ENCODE data around the gene BCLAF1.

The BCLAF1 gene

GRCh38 chr6:136250686-136251008 lies 39.0 kb downstream of the BCLAF1 start:
- in situ Hi-C loops (cut with MboI; ENCODE audit: low sequenced_read_pairs) = no loop called here

GRCh38 chr6:136249811-136250685 lies 39.6 kb downstream of the BCLAF1 start, which contains the start of gene MTFR2:
MTFR2 (minus strand) TSS chr6:136250311; CDS start chr6:136249099, 1,212 bp downstream.
- in situ Hi-C loops (cut with MboI; ENCODE audit: low sequenced_read_pairs) = no loop called here

DNA sequence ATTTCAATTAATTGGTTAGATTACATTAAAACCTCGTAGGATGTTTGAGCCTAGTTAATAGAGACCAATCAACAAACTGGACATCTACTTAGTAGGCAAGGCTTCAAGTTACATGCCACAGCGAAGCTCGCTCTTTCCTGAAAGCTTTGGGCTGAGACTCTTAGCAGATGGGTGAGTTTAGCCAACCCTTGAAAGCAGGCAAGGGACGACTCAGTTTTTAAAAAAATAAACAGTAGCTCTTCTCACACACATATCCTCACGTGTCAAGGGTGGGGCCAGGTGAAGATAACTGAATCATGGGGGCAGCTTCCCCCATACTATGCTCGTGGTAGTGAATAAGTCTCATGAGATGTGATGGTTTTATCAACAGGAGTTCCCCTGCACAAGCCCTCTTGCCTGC lies 40.3 kb downstream of the BCLAF1 start:
- in situ Hi-C loops (cut with MboI; ENCODE audit: low sequenced_read_pairs) = no loop called here

DNA sequence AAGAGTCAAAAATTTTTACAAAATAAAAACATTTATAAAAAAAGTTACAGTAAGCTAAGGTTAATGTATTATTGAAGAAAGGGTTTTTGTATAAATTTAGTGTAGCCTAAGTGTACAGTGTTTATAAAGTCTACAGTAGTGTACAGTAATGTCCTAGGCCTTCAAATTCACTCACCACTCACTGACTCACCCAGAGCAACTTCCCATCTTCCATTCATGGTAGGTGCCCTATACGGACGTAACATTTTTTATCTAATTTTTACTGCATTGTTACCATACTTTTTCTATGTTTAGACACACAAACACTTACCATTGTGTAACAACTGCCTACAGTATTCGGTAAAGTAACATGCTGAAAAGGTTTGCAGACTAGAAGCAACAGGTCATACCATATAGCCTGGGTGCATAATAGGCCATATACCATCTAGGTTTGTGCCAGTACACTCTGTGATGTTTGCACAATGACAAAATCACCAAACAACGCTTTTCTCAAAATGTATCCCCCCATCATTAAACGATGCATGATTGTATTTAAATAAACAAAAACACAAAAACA lies 45.5 kb downstream of the BCLAF1 start:
- in situ Hi-C loops (cut with MboI; ENCODE audit: low sequenced_read_pairs) = no loop called here

DNA sequence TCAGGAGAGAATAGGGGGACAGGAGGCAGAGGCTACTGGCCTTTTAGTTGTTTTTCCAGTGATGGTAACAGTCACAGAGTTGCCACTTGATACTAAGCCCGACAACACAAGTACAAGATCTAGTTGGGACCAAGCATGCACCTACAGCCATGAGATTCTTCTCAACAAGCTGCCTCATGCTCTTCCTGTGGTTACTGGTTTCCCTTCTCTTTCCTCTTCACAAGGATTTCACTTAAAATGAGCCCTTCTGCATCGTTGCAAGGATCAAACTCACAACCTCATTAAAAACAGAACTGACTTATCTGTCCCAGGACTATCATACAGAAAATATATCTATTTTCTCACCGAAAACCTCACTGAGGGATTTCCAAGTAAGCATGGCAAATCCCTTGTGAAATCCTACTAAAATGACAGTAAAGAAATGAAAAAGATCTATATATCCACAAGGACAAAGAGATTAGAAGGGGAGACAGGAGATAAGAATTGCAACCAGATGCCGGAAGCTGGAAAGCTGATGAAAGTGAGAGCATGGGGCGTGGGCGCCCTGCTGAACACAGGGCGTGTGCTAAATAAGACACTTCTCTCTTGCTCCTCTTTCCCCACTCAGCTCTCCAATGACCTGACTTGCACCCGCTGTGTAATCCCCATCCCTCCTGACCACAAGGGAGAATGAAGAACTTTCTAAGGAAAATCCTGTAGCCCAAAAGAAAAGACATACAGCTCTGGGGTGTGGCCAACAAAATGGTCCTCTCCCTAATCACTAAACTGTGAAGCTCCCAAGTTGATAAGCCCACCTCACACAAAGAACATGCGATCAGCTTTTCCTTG lies 53.0 kb downstream of the BCLAF1 start:
- in situ Hi-C loops (cut with MboI; ENCODE audit: low sequenced_read_pairs) = no loop called here

GRCh38 chr6:136235233-136235564 lies 54.4 kb downstream of the BCLAF1 start:
- in situ Hi-C loops (cut with MboI; ENCODE audit: low sequenced_read_pairs) = no loop called here

DNA sequence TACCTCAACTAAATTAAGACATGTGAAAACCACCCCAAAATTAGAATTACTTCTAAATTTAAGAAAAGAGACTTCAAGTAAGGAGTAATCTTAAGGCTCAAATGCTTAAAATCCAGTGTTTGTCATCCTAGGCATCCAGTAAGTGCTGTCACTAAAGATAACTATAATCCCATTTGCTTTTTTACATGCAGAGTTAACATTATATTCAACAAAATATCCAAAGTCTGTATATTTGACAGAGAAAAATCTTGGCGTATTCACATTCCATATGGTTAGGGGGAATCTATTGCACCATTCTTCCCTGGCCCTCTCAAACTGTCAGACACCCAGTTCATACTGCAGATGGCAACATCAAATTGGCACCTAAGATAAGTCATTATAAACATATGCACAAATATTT lies 56.9 kb downstream of the BCLAF1 start:
- in situ Hi-C loops (cut with MboI; ENCODE audit: low sequenced_read_pairs) = no loop called here

- in situ Hi-C loops (cut with MboI; ENCODE audit: low sequenced_read_pairs) = no loop called here
These were observed 59.3 kb downstream of the BCLAF1 start for GRCh38 chr6:136230219-136230853.

- in situ Hi-C loops (cut with MboI; ENCODE audit: low sequenced_read_pairs) = loop anchor here (10.0 kb wide), 1 partner anchor 694 kb away; no protein-coding TSS in a partner anchor
These were observed 60.8 kb downstream of the BCLAF1 start for GRCh38 chr6:136228814-136229213.

GRCh38 chr6:136226674-136227377 lies 62.8 kb downstream of the BCLAF1 start:
- in situ Hi-C loops (cut with MboI; ENCODE audit: low sequenced_read_pairs) = loop anchor here (10.0 kb wide), 1 partner anchor 692 kb away; no protein-coding TSS in a partner anchor

GRCh38 chr6:136226027-136226673 lies 63.5 kb downstream of the BCLAF1 start:
- in situ Hi-C loops (cut with MboI; ENCODE audit: low sequenced_read_pairs) = loop anchor here (10.0 kb wide), 1 partner anchor 691 kb away; no protein-coding TSS in a partner anchor

DNA sequence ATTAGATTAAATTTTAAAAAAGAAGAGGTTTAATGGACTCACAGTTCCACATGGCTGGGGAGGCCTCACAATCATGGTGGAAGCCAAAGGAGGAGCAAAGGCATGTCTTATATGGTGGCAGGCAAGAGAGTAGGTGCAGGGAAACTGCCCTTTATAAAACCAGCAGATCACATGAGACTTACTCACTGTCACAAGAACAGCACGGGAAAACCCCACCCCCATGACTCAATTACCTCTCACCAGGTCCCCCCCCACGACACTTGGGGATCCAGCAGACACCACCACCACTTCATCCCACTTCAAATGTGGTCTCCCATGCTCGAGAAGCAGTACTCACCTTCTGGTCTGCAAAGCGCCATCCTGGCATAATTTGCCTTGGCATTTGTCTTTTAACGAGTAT lies 64.2 kb downstream of the BCLAF1 start:
- in situ Hi-C loops (cut with MboI; ENCODE audit: low sequenced_read_pairs) = loop anchor here (10.0 kb wide), 1 partner anchor 691 kb away; no protein-coding TSS in a partner anchor

DNA sequence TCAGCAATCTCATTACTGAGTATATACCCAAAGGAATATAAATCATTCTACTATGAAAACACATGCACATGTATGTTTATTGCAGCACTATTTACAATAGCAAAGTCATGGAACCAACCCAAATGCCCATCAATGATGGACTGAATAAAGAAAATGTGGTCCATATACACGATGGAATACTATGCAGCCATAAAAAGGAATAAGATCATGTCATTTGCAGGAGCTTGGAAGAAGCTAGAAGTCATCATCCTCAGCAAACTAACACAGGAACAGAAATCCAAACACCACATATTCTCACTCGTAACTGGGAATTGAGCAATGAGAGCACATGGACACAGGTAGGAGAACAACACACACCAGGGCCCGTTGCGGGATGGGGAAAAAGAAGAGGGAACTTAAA lies 64.7 kb downstream of the BCLAF1 start:
- in situ Hi-C loops (cut with MboI; ENCODE audit: low sequenced_read_pairs) = loop anchor here (10.0 kb wide), 1 partner anchor 690 kb away; no protein-coding TSS in a partner anchor

GRCh38 chr6:136216503-136217401 lies 72.9 kb downstream of the BCLAF1 start:
- in situ Hi-C loops (cut with MboI; ENCODE audit: low sequenced_read_pairs) = no loop called here

- in situ Hi-C loops (cut with MboI; ENCODE audit: low sequenced_read_pairs) = no loop called here
These were observed 75.8 kb downstream of the BCLAF1 start for GRCh38 chr6:136213853-136214252.

DNA sequence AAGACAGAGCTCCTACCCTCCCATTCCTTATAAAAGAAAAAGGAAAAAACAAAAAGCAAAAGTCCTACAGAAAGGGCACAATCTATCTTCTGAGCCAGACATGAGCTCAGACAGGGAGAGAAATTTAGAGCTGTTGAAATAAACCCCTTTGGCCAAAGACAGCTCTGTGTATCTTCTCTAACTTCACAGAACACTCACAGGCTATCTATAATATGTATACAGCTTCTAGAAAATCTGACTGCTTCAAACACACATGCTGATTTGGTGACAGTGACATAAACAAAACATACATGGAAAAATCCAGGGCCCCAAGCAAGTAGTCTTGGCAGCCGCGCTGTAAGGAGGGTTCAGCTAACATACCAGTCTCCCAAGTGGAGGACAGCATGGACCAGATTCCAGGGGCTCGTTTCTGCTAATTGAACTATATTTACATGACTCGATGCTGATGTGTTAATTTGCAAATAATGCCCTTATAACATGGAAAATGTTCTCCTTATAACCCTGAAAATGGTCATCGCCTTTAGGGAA lies 76.6 kb downstream of the BCLAF1 start:
- in situ Hi-C loops (cut with MboI; ENCODE audit: low sequenced_read_pairs) = no loop called here

DNA sequence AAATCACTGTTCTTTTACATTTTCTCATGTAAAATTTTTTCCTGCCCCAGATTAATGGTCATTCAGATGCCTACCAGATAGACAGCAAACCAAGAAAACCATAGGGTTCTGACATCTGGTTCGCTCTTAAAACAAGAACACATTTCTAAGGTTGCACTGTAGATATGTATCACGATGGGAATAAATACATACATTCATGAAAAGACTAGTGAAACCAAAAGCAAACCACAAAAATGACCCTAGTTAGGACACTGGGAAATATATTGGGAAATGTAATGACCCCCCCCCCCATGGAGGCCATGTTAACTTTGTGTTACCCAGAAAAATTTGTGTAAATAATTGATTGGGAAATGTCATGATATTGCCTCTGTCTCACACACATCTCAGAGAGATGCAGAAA lies 77.0 kb downstream of the BCLAF1 start:
- in situ Hi-C loops (cut with MboI; ENCODE audit: low sequenced_read_pairs) = no loop called here

DNA sequence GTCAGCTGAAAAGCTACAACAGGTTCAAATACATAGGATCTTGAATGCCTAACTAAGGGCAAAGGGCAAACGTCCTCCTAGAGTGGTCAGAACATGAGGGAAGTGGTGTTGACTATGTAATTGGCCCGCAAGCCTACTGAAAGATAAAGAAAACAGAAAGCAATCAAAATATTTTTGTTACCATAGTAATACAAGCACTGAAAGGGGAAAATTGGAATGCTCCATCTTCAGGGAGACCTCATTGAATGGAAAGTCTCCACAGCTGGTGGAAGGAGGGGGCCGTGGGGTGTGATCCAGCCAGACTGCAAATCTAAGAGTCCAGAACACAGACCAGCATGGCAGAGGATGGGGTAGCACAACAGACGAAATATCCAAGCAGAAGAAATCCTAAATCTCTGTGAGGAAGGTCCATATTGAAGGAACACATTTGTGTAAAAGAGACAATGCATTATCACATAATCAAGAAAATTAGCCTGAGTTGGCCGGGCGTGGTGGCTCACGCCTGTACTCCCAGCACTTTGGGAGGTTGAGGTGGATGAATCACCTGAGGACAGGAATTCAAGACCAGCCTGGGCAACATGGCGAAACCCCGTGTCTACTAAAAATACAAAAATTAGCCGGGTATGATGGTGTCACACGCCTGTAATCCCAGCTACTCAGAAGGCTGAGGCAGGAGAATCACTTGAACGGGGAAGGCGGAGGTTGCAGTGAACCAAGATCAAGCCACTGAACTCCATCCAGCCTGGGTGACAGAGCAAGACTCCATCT lies 79.1 kb downstream of the BCLAF1 start:
- in situ Hi-C loops (cut with MboI; ENCODE audit: low sequenced_read_pairs) = no loop called here

Data from HL-60/S4 treated with retinoic acid at 250 ng/mL for 4 days and 3 days (cell line).